ENCODE results near the gene BTBD18.
"Not testable (repeated sequence)": the region's sequence is repeated elsewhere in the genome, so short reads cannot be mapped to it uniquely, and the experiment has no call there.

DNA sequence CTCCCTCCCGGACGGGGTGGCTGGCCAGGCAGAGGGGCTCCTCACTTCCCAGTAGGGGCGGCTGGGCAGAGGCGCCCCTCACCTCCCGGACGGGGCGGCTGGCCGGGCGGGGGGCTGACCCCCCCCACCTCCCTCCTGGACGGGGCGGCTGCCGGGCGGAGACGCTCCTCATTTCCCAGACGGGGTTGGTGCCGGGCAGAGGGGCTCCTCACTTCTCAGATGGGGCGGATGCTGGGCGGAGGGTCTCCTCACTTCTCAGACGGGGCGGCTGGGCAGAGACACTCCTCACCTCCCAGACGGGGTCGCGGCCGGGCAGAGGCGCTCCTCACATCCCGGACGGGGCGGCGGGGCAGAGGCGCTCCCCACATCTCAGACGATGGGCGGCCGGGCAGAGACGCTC lies 34.9 kb downstream of the BTBD18 start:
- TF ChIP-seq, protein P1, sequence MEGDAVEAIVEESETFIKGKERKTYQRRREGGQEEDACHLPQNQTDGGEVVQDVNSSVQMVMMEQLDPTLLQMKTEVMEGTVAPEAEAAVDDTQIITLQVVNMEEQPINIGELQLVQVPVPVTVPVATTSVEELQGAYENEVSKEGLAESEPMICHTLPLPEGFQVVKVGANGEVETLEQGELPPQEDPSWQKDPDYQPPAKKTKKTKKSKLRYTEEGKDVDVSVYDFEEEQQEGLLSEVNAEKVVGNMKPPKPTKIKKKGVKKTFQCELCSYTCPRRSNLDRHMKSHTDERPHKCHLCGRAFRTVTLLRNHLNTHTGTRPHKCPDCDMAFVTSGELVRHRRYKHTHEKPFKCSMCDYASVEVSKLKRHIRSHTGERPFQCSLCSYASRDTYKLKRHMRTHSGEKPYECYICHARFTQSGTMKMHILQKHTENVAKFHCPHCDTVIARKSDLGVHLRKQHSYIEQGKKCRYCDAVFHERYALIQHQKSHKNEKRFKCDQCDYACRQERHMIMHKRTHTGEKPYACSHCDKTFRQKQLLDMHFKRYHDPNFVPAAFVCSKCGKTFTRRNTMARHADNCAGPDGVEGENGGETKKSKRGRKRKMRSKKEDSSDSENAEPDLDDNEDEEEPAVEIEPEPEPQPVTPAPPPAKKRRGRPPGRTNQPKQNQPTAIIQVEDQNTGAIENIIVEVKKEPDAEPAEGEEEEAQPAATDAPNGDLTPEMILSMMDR (IDR thresholded peaks at IDR 0.05): not testable (repeated sequence)
- TF ChIP-seq POLR2A (IDR thresholded peaks at IDR 0.05): not testable (repeated sequence)
